UCSD-AML1 (cell line): Measurements from ENCODE around the gene TH.

ENCODE experiments used
- DNase-seq: peaks from one replicate; lab custom pipeline; 2025; ENCODE audit not compliant: unreplicated experiment; lab: John Stamatoyannopoulos, UW

TH gene

DNA sequence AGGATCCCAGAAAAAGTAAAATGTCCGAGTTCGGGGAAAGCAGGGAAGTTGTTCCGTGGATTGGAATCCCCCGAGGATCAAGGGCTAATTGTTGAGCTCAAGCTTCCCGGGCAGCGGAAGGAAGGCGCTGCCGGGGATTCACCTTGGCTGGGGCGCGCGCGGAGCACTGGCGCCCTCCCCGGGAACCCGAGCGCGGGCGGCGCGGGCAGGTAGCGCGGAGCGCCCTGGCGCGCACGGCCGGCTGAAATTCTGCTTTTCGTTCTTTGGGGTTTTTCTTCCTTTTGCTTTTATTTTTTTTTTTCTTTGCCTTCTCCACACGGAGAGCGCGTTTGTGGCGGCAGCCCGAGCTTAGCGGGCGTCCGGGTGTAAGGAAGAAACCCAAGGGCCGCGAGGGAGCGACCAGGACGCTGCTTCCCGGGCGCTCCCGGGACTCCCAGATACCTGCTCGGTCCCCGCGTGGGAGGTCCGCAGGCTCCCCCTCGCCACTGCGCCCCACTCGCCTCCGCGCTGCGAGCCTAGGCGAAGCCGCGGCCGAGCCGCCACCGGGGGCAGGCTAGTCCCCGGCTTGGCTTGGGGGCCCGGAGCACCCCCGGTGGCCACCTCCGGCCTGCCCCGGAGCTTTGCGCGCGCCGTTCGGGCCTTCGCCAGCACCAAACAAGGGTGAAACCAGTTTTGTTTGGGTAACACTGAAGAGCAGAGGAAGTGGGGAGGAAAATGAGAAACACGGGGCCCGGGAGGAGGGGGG, 27.6 kb downstream of the TH start:
- no peak for DNase-seq

DNA sequence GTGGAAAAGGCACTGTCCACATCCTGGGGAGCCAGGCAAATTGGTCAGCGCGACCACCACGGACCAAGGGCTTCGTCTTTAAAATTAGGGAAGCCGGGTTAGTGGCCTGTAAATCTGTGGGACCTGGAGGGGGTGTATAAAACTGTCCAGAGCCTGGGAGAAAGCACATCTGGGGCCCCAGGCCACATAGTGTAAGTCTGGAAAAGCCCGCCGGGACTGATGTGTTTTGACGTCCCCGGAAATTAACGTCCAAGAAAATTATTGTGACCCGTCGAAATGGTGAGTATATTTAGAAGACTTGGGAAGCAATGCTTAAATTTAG, 28.2 kb downstream of the TH start:
- DNase-seq, result no peak

DNA sequence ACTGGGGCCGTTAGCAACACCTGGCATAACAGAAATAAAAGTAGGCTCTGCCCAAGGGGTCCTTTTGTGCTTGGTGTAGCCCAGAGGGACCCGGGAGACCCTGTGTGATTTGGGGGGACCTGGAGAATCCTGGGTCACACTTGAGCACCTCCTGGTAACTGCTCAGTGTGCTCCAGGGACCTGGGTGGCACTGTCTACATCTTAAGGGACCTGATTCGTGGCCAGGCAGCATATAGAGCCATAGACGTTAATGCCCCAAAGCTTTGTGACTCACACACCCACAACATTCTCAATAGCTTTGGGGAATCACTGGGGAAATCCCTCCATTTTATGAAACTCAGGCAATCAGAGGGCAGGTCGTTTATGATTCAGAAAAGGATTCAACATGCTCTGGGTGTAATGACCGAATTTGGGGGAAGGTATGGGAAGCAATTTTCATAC, 28.8 kb downstream of the TH start:
- DNase-seq, result no peak

DNA sequence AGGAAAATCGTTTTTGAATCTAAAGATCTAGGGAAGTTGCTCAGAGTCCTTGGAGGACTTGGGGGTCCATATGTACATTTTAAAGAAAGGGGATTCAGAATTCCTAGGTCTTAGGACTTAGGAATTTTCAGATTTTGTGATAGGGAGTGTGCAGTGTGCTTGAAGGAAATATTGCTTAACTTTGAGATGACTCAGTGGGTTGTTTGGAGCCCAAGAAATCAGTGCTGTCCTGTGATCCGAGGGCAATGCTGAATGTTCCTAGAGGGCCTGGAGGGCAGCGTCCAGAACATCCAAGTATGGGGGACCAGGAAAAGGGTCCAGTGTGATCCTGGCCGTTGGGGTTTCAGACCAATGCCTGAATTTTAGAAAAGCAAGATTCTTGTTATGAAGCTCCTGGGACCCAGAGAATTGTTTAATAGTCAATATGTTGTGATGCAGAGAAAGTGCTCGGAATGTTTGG, 29.3 kb downstream of the TH start:
- DNase-seq, result no peak

DNA sequence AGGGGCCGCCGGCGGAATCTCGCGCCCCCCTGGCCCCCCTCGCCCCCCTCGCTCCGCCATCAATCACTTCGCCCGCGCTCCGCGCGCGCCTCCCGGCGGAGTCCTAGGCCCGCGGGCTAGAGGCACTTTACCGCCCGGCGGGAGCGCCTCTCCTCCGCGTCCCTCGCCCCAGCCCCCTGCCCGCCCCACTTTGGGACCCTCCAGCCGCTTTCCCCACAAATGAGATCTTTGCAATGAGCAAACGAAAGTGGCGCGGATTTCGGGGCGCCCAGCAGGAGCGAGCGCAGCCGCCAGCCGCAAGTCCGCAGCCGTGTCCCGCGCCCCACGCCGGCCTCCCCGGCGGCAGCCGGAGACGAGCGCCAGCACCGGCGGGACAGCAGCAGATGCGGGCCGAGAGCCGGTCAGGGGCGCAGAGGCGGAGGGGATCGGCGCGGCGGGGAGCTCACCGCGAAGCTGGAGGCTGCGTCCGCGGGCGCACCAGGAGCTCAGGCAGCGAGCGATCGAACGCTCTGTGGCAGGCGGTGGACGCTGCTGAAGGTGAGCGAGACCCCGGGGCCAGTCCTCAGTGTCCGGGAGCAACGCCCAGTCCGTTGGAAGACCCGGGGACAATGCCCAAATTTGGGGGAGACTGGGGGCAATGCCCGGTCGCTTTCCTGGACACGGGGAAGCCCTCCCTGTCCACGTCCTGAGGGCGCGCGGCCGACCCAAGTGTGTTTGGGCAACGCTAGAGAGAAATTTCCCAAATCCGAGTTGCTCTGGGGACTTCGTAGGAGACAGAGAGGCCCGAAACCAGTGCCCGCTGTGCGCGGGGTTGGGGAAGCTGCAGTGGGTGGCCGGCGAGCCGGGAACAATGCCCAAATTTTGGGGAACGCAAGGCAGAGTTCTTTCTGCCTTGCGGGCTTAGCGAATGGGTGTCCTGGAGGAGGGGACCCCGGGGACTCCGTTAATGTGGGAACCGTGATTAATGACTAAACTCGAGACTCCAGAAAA, 30.9 kb downstream of the TH start:
- DNase-seq, result no peak

DNA sequence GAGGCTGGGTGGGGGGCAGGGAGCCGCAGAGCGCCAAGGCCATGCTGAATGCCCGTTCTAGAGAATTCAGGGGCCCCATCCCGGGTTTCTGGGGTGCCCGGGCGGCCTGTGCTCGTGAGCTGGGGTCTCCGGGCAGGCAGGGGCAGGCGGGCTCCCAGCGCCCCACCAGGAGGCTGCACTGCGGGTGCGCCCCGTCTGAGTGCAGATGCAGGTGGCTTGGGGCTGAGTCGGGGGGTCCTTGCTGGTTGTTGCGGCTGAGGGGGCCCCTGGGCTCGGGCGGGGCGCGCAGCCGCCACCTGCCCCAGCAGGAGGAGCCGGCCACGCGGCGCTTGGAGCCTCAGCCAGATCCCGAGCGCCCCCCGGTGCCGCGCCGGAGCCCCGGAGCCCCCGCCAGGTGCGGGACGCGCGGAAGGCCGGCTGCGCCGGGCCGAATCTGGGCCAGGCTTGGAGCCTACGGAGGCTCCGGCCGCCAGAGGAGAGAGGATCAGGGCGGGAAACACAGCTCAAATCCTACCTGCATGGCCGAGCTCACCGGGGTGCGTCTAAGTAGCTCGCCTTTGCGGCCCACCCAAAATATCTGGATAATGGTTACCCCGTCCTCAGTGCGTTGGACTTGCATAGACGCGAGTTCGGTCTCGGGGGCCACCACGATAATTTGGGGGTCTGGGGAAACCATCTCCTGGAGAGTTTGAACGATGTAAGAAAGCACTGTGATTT, 31.8 kb downstream of the TH start:
- no peak for DNase-seq

DNA sequence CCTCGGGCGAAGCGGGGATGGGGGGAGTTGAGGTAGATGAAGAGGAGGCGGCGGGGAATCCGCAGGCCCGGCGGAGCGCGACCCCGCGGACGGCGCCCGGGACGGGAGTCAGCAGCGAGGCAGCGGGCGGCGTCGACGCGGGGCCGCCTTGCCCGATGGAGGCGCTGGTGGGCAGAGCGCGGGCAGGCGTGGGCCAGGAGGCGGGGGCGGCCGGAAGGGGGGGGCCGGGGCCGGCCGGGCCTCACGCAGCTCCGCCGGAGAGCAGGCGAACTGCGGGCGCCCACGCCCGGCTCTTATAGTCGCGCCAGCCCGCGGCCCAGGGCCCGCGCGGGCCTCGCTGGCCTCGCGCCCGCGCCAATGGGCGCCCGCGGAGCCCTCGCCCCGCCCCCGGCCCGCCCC, 32.5 kb downstream of the TH start, which contains the start of gene IGF2:
Gene IGF2, minus strand, starts transcription at position 267 of the 399 bp plus-strand sequence. CDS start 3,866 bp downstream, outside the sequence.
- DNase-seq, result no peak

DNA sequence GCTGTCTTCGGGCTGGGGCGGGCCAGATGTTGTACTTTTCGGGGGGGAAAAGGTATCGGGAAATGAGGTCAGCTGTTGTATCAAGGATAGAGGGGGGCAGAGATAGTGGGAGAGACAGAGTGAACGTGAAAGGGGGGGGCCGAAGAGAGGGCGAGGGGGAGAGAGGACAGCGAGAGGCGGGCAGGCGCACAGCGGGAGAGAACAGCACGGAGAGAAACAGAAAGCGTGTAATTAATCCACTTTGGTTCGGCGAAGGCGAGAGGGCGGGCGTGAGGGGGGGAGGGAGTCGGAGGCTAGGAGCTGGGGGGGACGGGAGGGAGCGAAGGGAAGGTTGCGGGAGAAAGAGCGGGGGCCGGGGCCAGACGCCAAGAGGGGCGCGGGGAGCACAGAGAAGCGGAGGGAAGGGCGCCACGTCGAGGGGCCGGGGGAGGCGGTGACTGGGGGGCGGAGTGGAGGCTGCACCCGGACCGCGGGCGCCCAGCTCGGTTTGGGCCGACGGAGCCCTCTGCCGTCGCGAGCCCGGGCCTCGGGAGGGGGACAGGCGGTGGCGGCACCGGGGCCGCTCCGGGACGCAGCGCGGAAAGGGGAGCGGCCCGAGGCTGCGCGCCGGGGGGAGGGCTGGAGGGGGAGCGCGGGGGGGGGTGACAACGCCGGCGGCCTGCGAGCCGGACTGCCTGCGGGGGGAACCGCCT, 33.0 kb downstream of the TH start:
- no peak for DNase-seq

DNA sequence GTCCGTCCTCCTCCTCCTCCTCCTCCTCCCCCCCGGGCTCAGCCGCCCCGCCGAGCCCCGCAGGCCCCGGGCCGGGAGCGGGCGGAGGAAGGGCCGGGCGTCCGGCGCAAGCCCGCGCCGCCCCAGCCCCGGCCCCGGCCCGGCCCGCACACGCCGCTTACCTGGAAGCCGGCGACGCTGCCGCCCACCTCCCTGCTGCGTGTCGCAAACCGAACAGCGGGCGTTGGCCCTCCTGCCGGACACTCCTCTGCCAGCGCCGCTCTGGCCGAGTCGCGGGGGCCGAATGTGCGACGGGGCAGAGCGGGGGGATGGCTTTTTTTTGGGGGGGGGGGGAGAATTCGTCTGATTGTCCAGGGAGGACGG, 33.6 kb downstream of the TH start:
- DNase-seq, result no peak

DNA sequence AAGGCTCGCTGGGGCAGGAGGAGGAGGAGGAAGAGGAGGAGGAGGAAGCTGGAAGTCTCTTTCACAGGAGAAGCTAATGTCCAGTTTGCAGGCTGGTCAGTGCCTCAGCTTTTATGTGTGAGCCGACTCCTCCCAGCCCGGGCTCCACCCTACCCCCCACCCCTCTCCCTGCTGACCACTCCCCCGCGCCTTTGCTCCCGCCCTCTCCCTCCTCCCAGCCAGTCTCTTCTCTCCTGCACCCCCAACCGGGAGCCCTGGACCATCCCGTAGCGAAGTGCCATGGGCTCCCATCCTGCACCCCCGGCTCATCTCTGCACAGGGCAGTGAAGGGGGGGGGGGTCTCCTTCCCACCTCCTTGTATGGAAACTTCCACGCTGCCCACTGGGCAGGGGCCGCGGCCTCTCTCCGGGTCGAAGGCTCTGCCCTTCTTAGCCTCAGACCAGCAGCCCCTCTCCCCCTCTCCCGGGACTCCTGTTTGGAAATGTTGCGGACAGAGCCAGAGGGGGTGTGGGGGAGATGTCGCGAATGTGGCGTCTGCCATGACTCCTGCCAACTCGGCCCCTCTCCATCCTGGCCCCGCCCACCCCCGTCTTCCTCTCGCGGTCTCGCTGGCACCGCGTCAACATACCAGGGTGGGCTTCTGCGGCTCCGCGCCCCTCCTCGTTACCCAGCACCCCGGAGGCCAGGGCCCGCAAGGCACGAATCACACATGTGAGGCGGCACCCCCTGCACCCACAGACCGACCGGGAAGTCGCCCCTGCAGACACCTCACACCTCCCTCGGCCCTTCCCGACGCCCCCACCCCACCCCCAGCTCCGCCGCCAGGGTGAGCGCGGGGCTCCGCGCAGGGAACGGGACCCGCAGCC, 34.2 kb downstream of the TH start:
- no peak for DNase-seq

DNA sequence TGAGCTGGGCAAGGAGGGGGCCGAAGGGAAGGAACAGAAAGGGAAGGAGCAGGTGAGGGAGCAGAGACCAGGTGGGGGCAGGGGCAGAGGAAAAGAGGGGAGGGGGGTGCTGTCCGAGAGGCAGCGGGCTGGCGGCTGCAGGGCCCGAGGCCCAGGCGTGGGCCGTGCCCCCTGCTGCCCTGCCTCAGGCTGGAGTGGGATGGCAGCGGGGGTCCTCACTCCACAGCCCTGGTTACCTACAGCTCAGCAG, 34.7 kb downstream of the TH start:
- no peak for DNase-seq

DNA sequence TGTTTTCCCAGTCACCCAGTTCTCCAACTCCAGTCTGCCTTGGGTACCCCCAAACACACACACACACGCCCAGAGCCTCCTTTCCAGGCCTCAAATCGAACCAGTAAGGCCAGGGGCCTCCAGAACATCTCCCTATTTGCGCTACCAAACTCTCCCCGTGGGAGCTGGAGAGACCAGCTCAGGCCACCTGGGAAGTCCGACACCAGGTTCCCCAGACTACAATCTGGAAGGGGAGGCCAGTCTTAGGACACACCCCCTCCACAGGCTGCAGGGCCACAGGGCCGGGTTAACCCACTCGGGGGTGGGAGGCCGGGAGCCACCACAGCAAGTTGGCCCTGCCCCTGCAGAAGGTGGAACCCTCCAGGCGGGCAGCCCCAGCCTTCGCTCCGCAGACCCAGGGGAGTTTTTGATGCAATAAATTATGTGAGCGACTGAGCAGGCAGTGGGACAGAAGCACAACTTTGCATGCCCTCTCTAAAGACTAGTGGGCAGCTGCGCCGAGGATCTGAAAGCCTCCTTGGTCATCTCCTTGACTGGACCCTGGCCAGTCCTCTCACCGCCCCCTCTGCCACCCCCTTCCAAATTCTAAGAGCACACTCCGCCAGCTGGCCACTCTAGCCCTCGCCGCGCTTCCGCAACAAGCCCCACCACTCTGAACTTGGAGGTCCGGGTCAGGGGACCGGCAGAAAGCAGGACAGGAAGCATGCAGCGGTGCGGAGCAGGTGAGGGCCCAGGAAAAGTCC, 35.2 kb downstream of the TH start:
- DNase-seq, result no peak

DNA sequence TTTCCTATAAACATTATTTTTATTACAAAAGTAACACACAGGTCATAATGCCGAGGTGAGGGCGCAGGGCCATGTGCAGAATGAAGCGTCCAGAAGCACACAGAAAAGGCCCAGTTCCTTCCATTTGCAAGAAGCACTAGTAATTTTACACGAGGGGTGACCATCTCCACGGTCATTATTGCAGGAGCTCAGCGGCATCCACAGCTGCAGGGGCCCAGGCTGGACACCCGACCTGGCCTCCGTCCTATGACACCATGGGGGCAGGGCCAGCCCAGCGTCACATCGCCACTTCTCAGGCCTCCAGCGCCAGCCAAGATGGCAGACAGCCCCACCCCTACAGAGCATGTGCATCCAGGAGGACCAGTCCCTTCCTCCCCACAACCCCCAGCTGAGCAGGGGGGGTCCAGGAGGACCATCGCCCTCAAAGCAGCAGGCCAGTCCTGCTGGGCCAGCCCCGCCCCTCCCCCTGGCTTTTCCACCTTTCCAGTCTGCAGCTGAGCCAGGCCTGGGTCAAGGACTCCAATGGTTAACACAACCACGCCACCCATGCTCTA, 35.9 kb downstream of the TH start:
- no peak for DNase-seq

DNA sequence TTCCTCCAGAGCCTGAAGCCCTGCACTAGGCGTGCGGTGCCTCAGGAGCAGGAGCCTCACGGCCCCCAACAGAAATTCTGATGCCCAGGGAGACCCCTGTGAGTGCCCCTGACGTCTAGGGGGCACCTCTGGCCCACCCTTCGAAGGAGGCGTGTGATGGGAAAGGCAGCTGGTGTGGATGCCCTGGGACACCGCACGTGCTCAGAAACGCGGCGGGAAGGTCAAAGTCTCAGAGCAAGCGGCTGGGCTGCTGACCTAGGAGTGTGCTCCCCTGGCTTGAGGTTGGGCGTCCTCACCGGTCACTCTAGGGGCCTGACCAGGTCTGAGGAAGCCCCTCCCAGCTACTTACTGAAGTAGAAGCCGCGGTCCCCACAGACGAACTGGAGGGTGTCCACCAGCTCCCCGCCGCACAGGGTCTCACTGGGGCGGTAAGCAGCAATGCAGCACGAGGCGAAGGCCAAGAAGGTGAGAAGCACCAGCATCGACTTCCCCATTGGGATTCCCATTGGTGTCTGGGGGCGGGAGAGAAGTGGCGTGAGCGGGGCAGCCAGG, 36.5 kb downstream of the TH start:
- no peak for DNase-seq

DNA sequence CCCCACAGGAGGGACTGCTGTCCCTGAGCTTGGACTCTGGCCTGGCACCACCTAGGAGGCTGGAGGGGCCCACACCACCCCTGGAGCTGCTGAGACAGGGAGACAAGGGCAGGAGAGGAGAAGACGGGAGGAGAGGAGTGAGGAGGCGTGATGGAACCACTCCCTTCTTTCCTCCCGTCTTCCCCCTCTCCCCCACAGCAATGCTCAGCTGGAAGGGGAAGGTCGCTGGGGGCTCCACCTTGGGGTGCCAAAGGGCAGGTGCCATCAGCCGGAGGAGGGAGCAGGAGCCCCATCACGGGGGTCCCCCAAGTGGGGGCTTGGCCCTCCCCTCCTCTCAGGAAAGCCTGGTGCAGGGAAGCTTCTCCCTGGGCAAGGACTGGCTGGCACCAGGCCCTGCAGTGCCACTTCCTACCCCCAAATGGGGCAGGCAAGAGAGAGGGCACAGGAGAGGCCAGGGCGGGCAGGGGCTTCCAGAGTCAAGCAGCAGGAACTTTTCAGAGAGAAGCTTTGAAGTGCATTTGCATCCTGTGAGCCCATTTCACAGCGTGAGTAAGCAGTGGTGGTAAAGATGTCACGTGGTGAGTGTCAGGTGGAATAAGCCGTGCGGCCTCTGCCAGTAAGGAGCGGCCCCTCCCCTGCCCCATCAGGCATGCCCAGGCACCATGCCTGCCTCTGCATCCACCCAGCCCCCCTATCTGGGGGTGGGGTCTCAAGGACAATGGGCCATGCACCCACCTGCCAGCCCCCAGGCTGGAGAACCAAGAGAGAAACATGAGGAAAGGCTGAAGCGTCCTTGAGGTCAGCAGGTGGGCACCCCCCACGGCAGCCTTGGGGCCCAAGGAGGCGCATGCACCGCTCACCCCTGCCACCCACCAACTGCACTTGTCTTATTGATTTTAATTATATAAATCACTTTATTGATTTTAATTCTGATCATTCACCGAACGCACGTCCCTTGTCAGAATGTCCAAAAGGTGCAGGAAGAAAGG, 37.3 kb downstream of the TH start:
- DNase-seq, result no peak

DNA sequence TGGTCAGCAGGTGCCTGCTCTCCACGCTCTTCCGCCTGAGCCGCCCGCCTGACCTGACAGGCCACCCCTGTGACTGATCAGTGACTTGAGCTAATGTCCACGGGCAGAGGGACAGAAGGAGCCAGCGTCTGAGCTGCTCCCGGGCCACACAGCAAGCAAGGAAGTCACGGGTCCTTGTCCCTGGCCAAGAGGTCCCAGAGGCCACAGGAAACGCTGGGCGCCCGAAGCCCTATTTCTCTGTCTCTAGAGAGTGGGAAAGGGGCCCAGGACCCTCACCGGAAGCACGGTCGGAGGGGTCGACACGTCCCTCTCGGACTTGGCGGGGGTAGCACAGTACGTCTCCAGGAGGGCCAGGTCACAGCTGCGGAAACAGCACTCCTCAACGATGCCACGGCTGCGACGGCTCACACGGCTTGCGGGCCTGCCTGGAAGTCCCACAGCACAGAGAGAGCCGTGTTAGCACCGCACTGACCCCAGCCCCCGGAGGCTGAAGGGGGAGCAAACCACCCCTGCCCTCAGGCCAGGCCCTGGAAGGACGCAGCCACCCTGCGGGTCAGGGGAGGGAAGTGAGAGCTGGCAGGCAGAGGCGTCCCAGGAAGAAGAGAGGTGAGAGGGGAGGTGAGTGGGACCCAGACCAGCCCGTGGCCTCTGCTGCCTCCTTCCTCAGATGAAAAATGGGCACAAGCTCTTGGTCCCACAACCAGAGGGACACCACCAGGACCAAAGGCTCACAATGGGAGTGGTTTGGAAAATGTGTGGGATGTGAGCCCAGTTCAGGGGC, 38.2 kb downstream of the TH start:
- no peak for DNase-seq

DNA sequence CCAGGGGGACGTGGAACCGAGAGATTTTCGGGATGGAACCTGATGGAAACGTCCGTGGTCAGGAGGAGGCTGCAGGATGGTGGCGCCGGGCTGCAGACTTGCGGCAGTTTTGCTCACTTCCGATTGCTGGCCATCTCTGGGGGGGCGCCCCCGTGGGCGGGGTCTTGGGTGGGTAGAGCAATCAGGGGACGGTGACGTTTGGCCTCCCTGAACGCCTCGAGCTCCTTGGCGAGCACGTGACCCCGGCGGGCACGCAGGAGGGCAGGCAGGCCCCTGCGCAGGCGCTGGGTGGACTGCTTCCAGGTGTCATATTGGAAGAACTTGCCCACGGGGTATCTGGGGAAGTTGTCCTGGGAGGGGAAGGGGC, 38.8 kb downstream of the TH start:
- no peak for DNase-seq
